CD4-positive, CD25-positive, alpha-beta regulatory T cell (primary cell): ENCODE data around the gene ADAM33. TPM values are rescaled to one million over a fixed set of nuclear protein-coding genes. Genes with fewer than 3 reads are reported as not detected.

Source experiments
- ATAC-seq, 2 donors: fragments of 150-1000 bp; cut with Tn5 transposase; one replicate each; pipeline ENCODE4 v1.10.0; 2021; ENCODE audit warnings: low read depth in 2 of 2, moderate number of reproducible peaks in 2 of 2, moderate library complexity in 1 of 2
- DNase-seq, 3 donors: peaks; one replicate each; pipeline versions ENCODE4 v3.0.0 to v3.0.0-alpha.2; 2012 to 2022; ENCODE audit warnings: mixed read lengths in 1 of 3
- H3K27ac ChIP-seq: one replicate; pipeline ENCODE4 v1.7.0; 2013; ENCODE audit warnings: mild to moderate bottlenecking, low read length; ENCODE audit not compliant: insufficient read depth, poor library complexity, severe bottlenecking
- H3K27me3 ChIP-seq: one replicate; pipeline ENCODE4 v1.7.0; 2013; ENCODE audit warnings: low read length; ENCODE audit not compliant: control insufficient read depth, insufficient read depth
- H3K36me3 ChIP-seq: one replicate; pipeline ENCODE4 v1.7.0; 2013; ENCODE audit warnings: mild to moderate bottlenecking, low read length, moderate library complexity; ENCODE audit not compliant: control insufficient read depth, insufficient read depth
- H3K4me1 ChIP-seq: 2 replicates; pipeline ENCODE4 v1.7.0; 2013; ENCODE audit warnings: mild to moderate bottlenecking, low read length; ENCODE audit not compliant: insufficient read depth, control insufficient read depth, poor library complexity, severe bottlenecking
- H3K4me3 ChIP-seq: one replicate; pipeline ENCODE4 v1.7.0; 2013; ENCODE audit warnings: low read depth, mild to moderate bottlenecking, low read length, moderate library complexity
- H3K9me3 ChIP-seq, 2 experiments: 1 replicate in 1 of 2; 2 replicates in 1 of 2; pipeline ENCODE4 v1.7.0; 2013; ENCODE audit warnings: low read length in 2 of 2, mild to moderate bottlenecking in 1 of 2, moderate library complexity in 1 of 2; ENCODE audit not compliant: control insufficient read depth in 2 of 2
- H3K27ac Mint-ChIP-seq, 3 donors: one replicate each; pipeline ENCODE4 v1.8.0; 2020 to 2022; ENCODE audit warnings: mild to moderate bottlenecking in 3 of 3, mixed read lengths in 3 of 3, moderate library complexity in 2 of 3
- H3K27me3 Mint-ChIP-seq: one replicate; pipeline ENCODE4 v1.8.0; 2022; ENCODE audit warnings: mild to moderate bottlenecking, mixed read lengths
- H3K36me3 Mint-ChIP-seq: one replicate; pipeline ENCODE4 v1.8.0; 2020; ENCODE audit warnings: mixed read lengths
- H3K4me1 Mint-ChIP-seq, 4 donors: one replicate each; pipeline ENCODE4 v1.8.0; 2020 to 2022; ENCODE audit warnings: mixed read lengths in 4 of 4, mild to moderate bottlenecking in 1 of 4
- H3K4me3 Mint-ChIP-seq, 4 donors: one replicate each; pipeline ENCODE4 v1.8.0; 2020 to 2022; ENCODE audit warnings: mild to moderate bottlenecking in 4 of 4, mixed read lengths in 4 of 4, moderate library complexity in 3 of 4
- H3K9me3 Mint-ChIP-seq, 7 donors: one replicate each; pipeline ENCODE4 v1.8.0; 2020 to 2022; ENCODE audit warnings: mixed read lengths in 7 of 7, mild to moderate bottlenecking in 3 of 7, moderate library complexity in 2 of 7
- polyA plus RNA-seq, 4 donors: library from polyadenylated mRNA; unstranded; fragments of 300-500 nt; fragmentation: Illumina TruSeq; gene quantifications; one replicate each; pipeline ENCODE4 v1.2.3, GENCODE V29; 2021
- total RNA-seq: library from RNA; stranded (reverse); gene quantifications from one replicate; pipeline ENCODE4 v1.2.3, GENCODE V29; 2022

ADAM33 gene
- total and polyA plus RNA-seq, 5 donors from 2014 or later, result not detected

DNA sequence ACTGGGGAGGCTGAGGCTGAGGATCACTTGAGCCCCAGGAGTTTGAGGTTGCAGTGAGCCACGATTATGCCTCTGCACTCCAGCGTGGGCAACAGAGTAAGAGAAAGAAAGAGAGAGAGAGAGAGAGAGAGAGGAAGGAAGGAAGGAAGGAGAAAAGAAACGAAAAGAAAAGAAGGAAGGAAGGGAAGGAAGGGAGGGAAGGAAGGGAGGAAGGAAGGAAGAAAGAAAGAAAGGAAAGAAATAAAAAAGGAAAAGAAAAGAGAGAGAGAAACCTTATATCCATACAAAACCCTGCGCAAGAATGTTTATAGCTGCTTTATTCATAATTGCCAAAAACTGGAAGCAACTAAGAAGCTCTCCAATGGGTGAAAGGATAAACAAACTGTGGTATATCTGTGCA, 42.5 kb upstream of the ADAM33 start:
- no peaks in the 10 kb centered on the region for H3K36me3 ChIP-seq
- H3K9me3 ChIP-seq, result no peaks in the 10 kb centered on the region
- H3K27me3 ChIP-seq, result peaks cover 6% of the 10 kb centered on the region
- H3K4me3 ChIP-seq, result no peak overlapping the region
- ATAC-seq (no peak), DNase-seq (no peak)
- Mint-ChIP-seq H3K4me3 (peak overlapping the region in 1 of 4 donors; percentile 68), H3K27me3 (peaks cover 59% of the 10 kb centered on the region), H3K36me3 (no peaks in the 10 kb centered on the region), H3K27ac (no peak overlapping the region), H3K9me3 (no peaks in the 10 kb centered on the region), H3K4me1 (peaks cover 0 to 3% (median 1%) of the 10 kb centered on the region in 4 donors)
- H3K27ac ChIP-seq, result no peak overlapping the region
- H3K4me1 ChIP-seq, result no peaks in the 10 kb centered on the region

DNA sequence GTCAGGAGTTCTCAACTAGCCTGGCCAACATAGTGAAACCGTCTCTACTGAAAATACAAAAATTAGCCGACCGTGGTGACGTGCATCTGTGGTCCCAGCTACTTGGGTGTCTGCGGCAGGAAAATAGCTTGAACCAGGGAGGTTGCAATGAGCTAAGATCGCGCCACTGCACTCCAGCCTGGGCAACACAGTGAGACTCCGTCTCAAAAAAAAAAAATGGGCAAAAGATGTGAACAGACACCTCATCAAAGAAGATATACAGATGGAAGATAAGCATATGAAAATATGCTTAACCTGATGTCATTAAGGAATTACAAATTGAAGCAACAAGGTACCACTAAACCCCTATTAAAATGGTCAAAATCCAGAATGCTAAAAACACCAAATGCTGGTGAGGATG, 41.5 kb upstream of the ADAM33 start:
- H3K4me1 Mint-ChIP-seq, result peaks cover 0 to 3% (median 1%) of the 10 kb centered on the region in 4 donors
- no peaks in the 10 kb centered on the region for H3K4me1 ChIP-seq
- ATAC-seq (no peak), DNase-seq (no peak)
- no peak overlapping the region for H3K4me3 Mint-ChIP-seq
- no peaks in the 10 kb centered on the region for H3K9me3 ChIP-seq
- H3K27me3 ChIP-seq, result peaks cover 6% of the 10 kb centered on the region
- no peaks in the 10 kb centered on the region for H3K9me3 Mint-ChIP-seq
- no peaks in the 10 kb centered on the region for H3K36me3 Mint-ChIP-seq
- H3K27me3 Mint-ChIP-seq, result peaks cover 59% of the 10 kb centered on the region
- no peak overlapping the region for H3K27ac Mint-ChIP-seq
- no peak overlapping the region for H3K27ac ChIP-seq
- H3K36me3 ChIP-seq, result no peaks in the 10 kb centered on the region
- no peak overlapping the region for H3K4me3 ChIP-seq

GRCh38 chr20:3721912-3722311, 40.1 kb upstream of the ADAM33 start:
- Mint-ChIP-seq H3K4me1 (peaks cover 0 to 3% (median 1%) of the 10 kb centered on the region in 4 donors), H3K9me3 (no peaks in the 10 kb centered on the region), H3K36me3 (no peaks in the 10 kb centered on the region), H3K27me3 (peaks cover 56% of the 10 kb centered on the region), H3K27ac (no peak overlapping the region), H3K4me3 (no peak overlapping the region)
- DNase-seq (no peak), ATAC-seq (no peak)
- H3K4me3 ChIP-seq, result no peak overlapping the region
- no peaks in the 10 kb centered on the region for H3K4me1 ChIP-seq
- no peaks in the 10 kb centered on the region for H3K9me3 ChIP-seq
- H3K27me3 ChIP-seq, result peaks cover 5% of the 10 kb centered on the region
- no peaks in the 10 kb centered on the region for H3K36me3 ChIP-seq
- no peak overlapping the region for H3K27ac ChIP-seq

DNA sequence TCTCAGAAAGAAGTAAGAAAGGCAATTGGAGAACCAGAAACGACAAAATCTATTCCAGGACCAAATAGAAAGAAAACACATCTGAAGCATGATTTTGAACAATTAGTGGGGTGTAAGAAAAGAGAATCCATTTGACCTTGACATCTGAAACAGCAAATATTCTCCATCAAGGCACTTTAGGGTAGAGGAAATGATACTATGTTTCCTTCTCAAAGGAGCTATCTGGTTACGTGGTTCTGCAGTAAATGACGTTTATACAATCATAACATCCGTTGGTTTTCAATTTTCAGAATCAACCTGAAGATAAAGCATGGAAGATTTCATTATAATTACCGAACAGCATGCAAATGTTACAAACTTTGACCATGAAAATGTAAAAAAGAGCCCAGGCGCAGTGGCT, 38.8 kb upstream of the ADAM33 start:
- Histone ChIP-seq H3K4me1 (no peaks in the 10 kb centered on the region), H3K27me3 (peaks cover 5% of the 10 kb centered on the region), H3K9me3 (no peaks in the 10 kb centered on the region), H3K27ac (no peak overlapping the region), H3K4me3 (no peak overlapping the region), H3K36me3 (no peaks in the 10 kb centered on the region)
- ATAC-seq, result no peak
- DNase-seq, result no peak
- H3K36me3 Mint-ChIP-seq, result no peaks in the 10 kb centered on the region
- H3K9me3 Mint-ChIP-seq, result no peaks in the 10 kb centered on the region
- no peak overlapping the region for H3K27ac Mint-ChIP-seq
- peaks cover 0 to 3% (median 1%) of the 10 kb centered on the region in 4 donors for H3K4me1 Mint-ChIP-seq
- H3K27me3 Mint-ChIP-seq, result peaks cover 51% of the 10 kb centered on the region
- no peak overlapping the region for H3K4me3 Mint-ChIP-seq

- peaks cover 0 to 3% (median 1%) of the 10 kb centered on the region in 4 donors for H3K4me1 Mint-ChIP-seq
- Histone ChIP-seq H3K4me1 (no peaks in the 10 kb centered on the region), H3K27me3 (peaks cover 5% of the 10 kb centered on the region), H3K27ac (no peak overlapping the region), H3K4me3 (no peak overlapping the region), H3K9me3 (no peaks in the 10 kb centered on the region), H3K36me3 (no peaks in the 10 kb centered on the region)
- H3K9me3 Mint-ChIP-seq, result no peaks in the 10 kb centered on the region
- no peak overlapping the region for H3K27ac Mint-ChIP-seq
- no peaks in the 10 kb centered on the region for H3K36me3 Mint-ChIP-seq
- DNase-seq (no peak), ATAC-seq (no peak)
- peaks cover 54% of the 10 kb centered on the region for H3K27me3 Mint-ChIP-seq
- no peak overlapping the region for H3K4me3 Mint-ChIP-seq
These were observed 38.3 kb upstream of the ADAM33 start for GRCh38 chr20:3720068-3720467.

- Mint-ChIP-seq H3K27me3 (peaks cover 44% of the 10 kb centered on the region), H3K9me3 (no peaks in the 10 kb centered on the region), H3K36me3 (no peaks in the 10 kb centered on the region), H3K4me3 (no peak overlapping the region), H3K4me1 (peaks cover 0 to 3% (median 1%) of the 10 kb centered on the region in 4 donors), H3K27ac (no peak overlapping the region)
- Histone ChIP-seq H3K36me3 (no peaks in the 10 kb centered on the region), H3K4me3 (no peak overlapping the region), H3K27me3 (peaks cover 5% of the 10 kb centered on the region), H3K9me3 (no peaks in the 10 kb centered on the region), H3K27ac (no peak overlapping the region), H3K4me1 (no peaks in the 10 kb centered on the region)
- ATAC-seq, result no peak
- no peak for DNase-seq
These were observed 37.2 kb upstream of the ADAM33 start for GRCh38 chr20:3719046-3719445.

GRCh38 chr20:3716195-3716834, 34.5 kb upstream of the ADAM33 start:
- Histone ChIP-seq H3K4me1 (no peaks in the 10 kb centered on the region), H3K36me3 (no peaks in the 10 kb centered on the region), H3K4me3 (no peak overlapping the region), H3K27me3 (peaks cover 5% of the 10 kb centered on the region), H3K9me3 (no peaks in the 10 kb centered on the region), H3K27ac (no peak overlapping the region)
- no peaks in the 10 kb centered on the region for H3K9me3 Mint-ChIP-seq
- no peak overlapping the region for H3K4me3 Mint-ChIP-seq
- DNase-seq (peak in 2 of 3 donors; percentile 16 to 45), ATAC-seq (peak in 1 of 2 donors; percentile 52)
- no peaks in the 10 kb centered on the region for H3K36me3 Mint-ChIP-seq
- peaks cover 31% of the 10 kb centered on the region for H3K27me3 Mint-ChIP-seq
- H3K27ac Mint-ChIP-seq, result no peak overlapping the region
- H3K4me1 Mint-ChIP-seq, result peaks cover 0 to 3% (median 1%) of the 10 kb centered on the region in 4 donors

GRCh38 chr20:3714092-3714491, 32.3 kb upstream of the ADAM33 start:
- H3K4me1 Mint-ChIP-seq, result no peaks in the 10 kb centered on the region
- H3K27me3 ChIP-seq, result no peaks in the 10 kb centered on the region
- no peaks in the 10 kb centered on the region for H3K36me3 Mint-ChIP-seq
- no peak for ATAC-seq
- peaks cover 19% of the 10 kb centered on the region for H3K27me3 Mint-ChIP-seq
- H3K4me1 ChIP-seq, result no peaks in the 10 kb centered on the region
- no peak overlapping the region for H3K4me3 Mint-ChIP-seq
- H3K27ac Mint-ChIP-seq, result no peak overlapping the region
- H3K9me3 Mint-ChIP-seq, result no peaks in the 10 kb centered on the region
- no peaks in the 10 kb centered on the region for H3K36me3 ChIP-seq
- no peak overlapping the region for H3K4me3 ChIP-seq
- no peaks in the 10 kb centered on the region for H3K9me3 ChIP-seq
- no peak overlapping the region for H3K27ac ChIP-seq
- DNase-seq, result no peak
